A549 (cell line): Measurements from ENCODE around the gene TMEM132D. TPM values are rescaled to one million over a fixed set of nuclear protein-coding genes. Genes with fewer than 3 reads are reported as not detected.

ENCODE experiments used
- ATAC-seq, 2 experiments: fragments of 200-7000 bp in 1 of 2; fragments of >200 bp in 1 of 2; cut with Nextera tagmentation in 1 of 2; cut with Tn5 transposase in 1 of 2; 3 replicates each; pipeline versions ENCODE4 v1.8.0 to v1.9.1; 2018 to 2020; ENCODE audit warnings: mild to moderate bottlenecking in 1 of 2, moderate library complexity in 1 of 2
- CTCF ChIA-PET: fragments of 300-600 bp; sonication (Branson Sonifier 250); formaldehyde crosslinking; extraction: SDS; loops from one replicate; lab custom pipeline; 2021; ENCODE audit warnings: antibody characterized with exemption, inconsistent platforms; lab: Yijun Ruan, JAX
- POLR2A ChIA-PET: fragments of 350-600 bp; formaldehyde crosslinking; extraction: SDS; loops from one replicate; lab custom pipeline; 2021; ENCODE audit warnings: antibody characterized with exemption, inconsistent platforms; lab: Yijun Ruan, JAX
- DNase-seq, 2 experiments: peaks; one replicate each; pipeline versions ENCODE4 v3.0.0 to v3.0.0-alpha.2; 2011 to 2016; ENCODE audit warnings: low read depth in 1 of 2, low spot score in 1 of 2
- FAIRE-seq: peaks from 2 replicates; lab custom pipeline; 2011; peaks lifted over from hg19 to GRCh38; lab: Jason Lieb, UNC
- H3K27ac ChIP-seq, 2 experiments: fragments of >200 bp; sonication (Bioruptor Twin); formaldehyde crosslinking; 3 replicates each; pipeline ENCODE4 v1.5.1; 2016 to 2017
- H3K4me1 ChIP-seq: fragments of >200 bp; sonication (Bioruptor Twin); formaldehyde crosslinking; 3 replicates; pipeline ENCODE4 v1.6.1; 2016
- H3K4me2 ChIP-seq: fragments of >200 bp; sonication (Bioruptor Twin); formaldehyde crosslinking; 3 replicates; pipeline ENCODE4 v1.6.1; 2016
- H3K4me3 ChIP-seq: fragments of >200 bp; sonication (Bioruptor Twin); formaldehyde crosslinking; 3 replicates; pipeline ENCODE4 v1.5.1; 2016
- H3K9me3 ChIP-seq: fragments of >200 bp; sonication (Bioruptor Twin); formaldehyde crosslinking; 3 replicates; pipeline ENCODE4 v1.6.1; 2016
- BHLHE40 ChIP-seq: IDR thresholded peaks from 2 replicates; pipeline ENCODE4 v1.6.1; 2012; ENCODE audit warnings: low read depth, low read length, inconsistent platforms
- CBX2 ChIP-seq: fragments of 200-600 bp; sonication (generic); IDR thresholded peaks from 2 replicates; pipeline ENCODE4 v1.6.1; 2016; ENCODE audit warnings: low read depth, mild to moderate bottlenecking, borderline replicate concordance
- CBX8 ChIP-seq: fragments of 200-600 bp; sonication (generic); IDR thresholded peaks from 2 replicates; pipeline ENCODE4 v1.6.1; 2016
- CHD4 ChIP-seq: fragments of 200-600 bp; sonication (generic); IDR thresholded peaks from 2 replicates; pipeline ENCODE4 v1.6.1; 2016; ENCODE audit warnings: antibody characterized with exemption, mild to moderate bottlenecking, borderline replicate concordance
- EHF ChIP-seq: fragments of 250-450 bp; sonication (Bioruptor Pico); IDR thresholded peaks from 2 replicates; pipeline ENCODE4 v1.5.0; 2020; ENCODE audit warnings: mild to moderate bottlenecking
- EP300 ChIP-seq, 2 experiments: fragments of >200 bp; sonication (Bioruptor Twin); formaldehyde crosslinking; IDR thresholded peaks; 2 replicates in 1 of 2; 3 replicates in 1 of 2; pipeline ENCODE4 v1.6.1; 2016 to 2017
- ESRRA ChIP-seq: fragments of 150-350 bp; IDR thresholded peaks from 2 replicates; pipeline ENCODE4 v1.6.1; 2014; ENCODE audit warnings: mild to moderate bottlenecking, low read length, borderline replicate concordance
- HOXA7 ChIP-seq: fragments of 250-450 bp; sonication (Bioruptor Pico); IDR thresholded peaks from 2 replicates; pipeline ENCODE4 v1.5.0; 2020; ENCODE audit warnings: mild to moderate bottlenecking, moderate library complexity
- HOXB5 ChIP-seq: fragments of 250-450 bp; sonication (Bioruptor Pico); IDR thresholded peaks from 2 replicates; pipeline ENCODE4 v1.5.0; 2020; ENCODE audit warnings: mild to moderate bottlenecking, moderate library complexity
- JUN ChIP-seq, 2 experiments: fragments of >200 bp; sonication (Bioruptor Twin); formaldehyde crosslinking; IDR thresholded peaks; 2 replicates in 1 of 2; 3 replicates in 1 of 2; pipeline ENCODE4 v1.6.1; 2016 to 2017
- KDM5A ChIP-seq: fragments of 200-600 bp; sonication (generic); IDR thresholded peaks from 2 replicates; pipeline ENCODE4 v1.6.1; 2016; ENCODE audit warnings: antibody characterized with exemption, mild to moderate bottlenecking
- MYC ChIP-seq: IDR thresholded peaks from 2 replicates; pipeline ENCODE4 v1.6.1; 2012; ENCODE audit warnings: mild to moderate bottlenecking, inconsistent platforms, low read length, improper control_type of control experiment, borderline replicate concordance
- POLR2A ChIP-seq: IDR thresholded peaks from 2 replicates; pipeline ENCODE4 v1.6.1; 2012; ENCODE audit warnings: mild to moderate bottlenecking, low read length
- TP53 ChIP-seq: fragments of 250-450 bp; sonication (Bioruptor Pico); IDR thresholded peaks from 2 replicates; pipeline ENCODE4 v1.5.0; 2021; ENCODE audit warnings: mild to moderate bottlenecking, moderate library complexity
- ZSCAN20 ChIP-seq: fragments of 250-450 bp; sonication (Bioruptor Pico); IDR thresholded peaks from 2 replicates; pipeline ENCODE4 v1.8.0; 2022; ENCODE audit warnings: mild to moderate bottlenecking, moderate library complexity
- WGBS: methylation state at CpG from one replicate; pipeline ENCODE4 v1.1.6; 2017; ENCODE audit errors: missing lambda C conversion rate; 5-methylcytosine and 5-hydroxymethylcytosine counted together
- polyA plus RNA-seq, 4 experiments: library from polyadenylated mRNA; depleted of rRNA in 3 of 4; stranded (reverse); fragments of >200 nt; fragmentation: RNase III in 1 of 4; extraction: RNeasy Plus Mini Kit Qiagen cat#74134 plus additional on column Dnase treatment in 1 of 4; gene quantifications; 2 replicates in 3 of 4; 3 replicates in 1 of 4; pipeline ENCODE4 v1.2.3, GENCODE V29; 2011 to 2017
- TF ChIP-seq, protein P1 (sequence below): fragments of 250-450 bp; sonication (Bioruptor Pico); IDR thresholded peaks from 2 replicates; pipeline ENCODE4 v1.5.0; 2021; ENCODE audit warnings: mild to moderate bottlenecking, moderate library complexity, borderline replicate concordance
- TF ChIP-seq, protein P2 (sequence below): IDR thresholded peaks from 2 replicates; pipeline ENCODE4 v1.6.1; 2012; ENCODE audit warnings: low read depth, borderline replicate concordance
- TF ChIP-seq, protein P3 (sequence below): fragments of 200-600 bp; sonication (generic); IDR thresholded peaks from 2 replicates; pipeline ENCODE4 v1.6.1; 2016; ENCODE audit warnings: antibody characterized with exemption, mild to moderate bottlenecking, moderate library complexity
- TF ChIP-seq, protein P4 (sequence below): fragments of >200 bp; sonication (Bioruptor Twin); formaldehyde crosslinking; IDR thresholded peaks from 3 replicates; pipeline ENCODE4 v1.6.1; 2016

The TMEM132D gene
- polyA plus RNA-seq, 2 of the 4 experiments (the other 2 are of a cell fraction): not detected

DNA sequence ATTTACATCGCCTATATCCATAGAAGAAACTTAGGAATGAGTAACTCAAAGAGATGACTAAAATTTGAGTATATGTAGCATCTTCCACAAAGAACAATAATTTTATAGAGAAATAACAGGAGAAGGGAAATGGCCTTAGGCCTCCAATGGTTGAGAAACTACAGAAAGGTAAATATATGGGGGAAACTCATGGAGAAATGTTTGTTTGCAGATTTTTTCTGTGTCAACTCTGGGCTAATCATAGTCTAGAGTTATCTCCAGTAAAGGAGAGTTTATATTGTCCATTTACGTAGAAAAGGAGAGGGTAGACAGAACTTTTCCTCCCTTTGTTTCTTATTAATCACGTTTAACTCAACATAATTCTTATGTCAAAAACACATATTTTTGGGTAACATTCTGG, 806.4 kb downstream of the TMEM132D start (continued):
- TF ChIP-seq, protein P1, sequence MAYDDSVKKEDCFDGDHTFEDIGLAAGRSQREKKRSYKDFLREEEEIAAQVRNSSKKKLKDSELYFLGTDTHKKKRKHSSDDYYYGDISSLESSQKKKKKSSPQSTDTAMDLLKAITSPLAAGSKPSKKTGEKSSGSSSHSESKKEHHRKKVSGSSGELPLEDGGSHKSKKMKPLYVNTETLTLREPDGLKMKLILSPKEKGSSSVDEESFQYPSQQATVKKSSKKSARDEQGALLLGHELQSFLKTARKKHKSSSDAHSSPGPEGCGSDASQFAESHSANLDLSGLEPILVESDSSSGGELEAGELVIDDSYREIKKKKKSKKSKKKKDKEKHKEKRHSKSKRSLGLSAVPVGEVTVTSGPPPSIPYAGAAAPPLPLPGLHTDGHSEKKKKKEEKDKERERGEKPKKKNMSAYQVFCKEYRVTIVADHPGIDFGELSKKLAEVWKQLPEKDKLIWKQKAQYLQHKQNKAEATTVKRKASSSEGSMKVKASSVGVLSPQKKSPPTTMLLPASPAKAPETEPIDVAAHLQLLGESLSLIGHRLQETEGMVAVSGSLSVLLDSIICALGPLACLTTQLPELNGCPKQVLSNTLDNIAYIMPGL (CRISPR knock-in tag): no peak
- no peak for TF ChIP-seq ESRRA

DNA sequence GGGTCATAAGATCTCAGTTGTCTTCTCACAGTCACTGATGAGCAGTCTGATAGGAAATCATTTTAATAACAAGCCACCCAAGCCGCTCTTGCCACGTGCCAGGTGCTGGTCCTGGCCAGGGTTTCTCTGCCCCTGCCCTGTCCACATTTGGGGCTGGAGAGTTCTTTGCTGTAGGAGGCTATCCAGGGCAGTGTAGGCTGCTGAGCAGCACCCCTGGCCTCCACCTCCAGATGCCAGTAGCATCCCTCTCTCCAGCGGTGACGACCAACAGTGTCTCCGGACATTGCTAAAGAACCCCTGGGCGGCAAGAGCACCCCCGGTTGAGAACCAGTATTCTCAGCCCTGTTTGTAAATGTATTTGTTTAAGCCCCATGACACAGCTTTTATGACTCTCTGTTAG, 806.9 kb downstream of the TMEM132D start:
- FAIRE-seq (no peak), DNase-seq (no peak), ATAC-seq (no peak)
- POLR2A ChIA-PET: no interaction called here
- Histone ChIP-seq H3K9me3 (no peaks in the 10 kb centered on the region; the same call in 2 of the 3 replicates), H3K27ac (no peak overlapping the region), H3K4me2 (no peak overlapping the region), H3K4me1 (no peaks in the 10 kb centered on the region), H3K4me3 (no peak overlapping the region)
- 12% methylated on average over 7 of the region's 7 CpGs for WGBS
- CTCF ChIA-PET: no interaction called here
- TF ChIP-seq EP300 (IDR thresholded peaks at IDR 0.05) (no peak), EHF (CRISPR knock-in tag) (no peak), CBX8 (no peak), ZSCAN20 (no peak)
- TF ChIP-seq, protein P2, sequence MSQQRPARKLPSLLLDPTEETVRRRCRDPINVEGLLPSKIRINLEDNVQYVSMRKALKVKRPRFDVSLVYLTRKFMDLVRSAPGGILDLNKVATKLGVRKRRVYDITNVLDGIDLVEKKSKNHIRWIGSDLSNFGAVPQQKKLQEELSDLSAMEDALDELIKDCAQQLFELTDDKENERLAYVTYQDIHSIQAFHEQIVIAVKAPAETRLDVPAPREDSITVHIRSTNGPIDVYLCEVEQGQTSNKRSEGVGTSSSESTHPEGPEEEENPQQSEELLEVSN: no peak

DNA sequence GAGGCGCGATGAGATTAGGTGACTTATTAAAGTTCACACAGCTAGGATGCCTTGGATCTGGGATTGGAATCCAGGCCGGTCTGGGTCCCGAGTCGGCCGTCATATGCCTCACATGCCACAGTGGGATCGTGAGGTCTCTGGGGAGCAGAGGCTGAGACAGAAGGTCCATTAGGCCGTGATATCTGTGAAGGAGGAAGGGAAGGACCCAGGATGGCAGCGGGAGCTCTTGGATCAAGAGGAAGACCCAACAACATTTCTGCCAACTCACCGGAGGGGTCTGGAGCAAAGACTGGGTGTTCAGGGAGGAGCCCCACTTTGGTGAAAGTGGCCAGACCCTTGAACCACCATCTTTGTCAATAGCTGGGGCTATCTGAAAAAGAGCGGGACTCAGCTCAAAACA, 807.6 kb downstream of the TMEM132D start:
- H3K4me3 ChIP-seq: no peak overlapping the region
- ChIA-PET POLR2A (no interaction called here), CTCF (no interaction called here)
- ATAC-seq (no peak), DNase-seq (no peak), FAIRE-seq (no peak)
- 33% methylated on average over 11 of the region's 11 CpGs for WGBS
- no peak overlapping the region for H3K4me2 ChIP-seq
- TF ChIP-seq, protein P3, sequence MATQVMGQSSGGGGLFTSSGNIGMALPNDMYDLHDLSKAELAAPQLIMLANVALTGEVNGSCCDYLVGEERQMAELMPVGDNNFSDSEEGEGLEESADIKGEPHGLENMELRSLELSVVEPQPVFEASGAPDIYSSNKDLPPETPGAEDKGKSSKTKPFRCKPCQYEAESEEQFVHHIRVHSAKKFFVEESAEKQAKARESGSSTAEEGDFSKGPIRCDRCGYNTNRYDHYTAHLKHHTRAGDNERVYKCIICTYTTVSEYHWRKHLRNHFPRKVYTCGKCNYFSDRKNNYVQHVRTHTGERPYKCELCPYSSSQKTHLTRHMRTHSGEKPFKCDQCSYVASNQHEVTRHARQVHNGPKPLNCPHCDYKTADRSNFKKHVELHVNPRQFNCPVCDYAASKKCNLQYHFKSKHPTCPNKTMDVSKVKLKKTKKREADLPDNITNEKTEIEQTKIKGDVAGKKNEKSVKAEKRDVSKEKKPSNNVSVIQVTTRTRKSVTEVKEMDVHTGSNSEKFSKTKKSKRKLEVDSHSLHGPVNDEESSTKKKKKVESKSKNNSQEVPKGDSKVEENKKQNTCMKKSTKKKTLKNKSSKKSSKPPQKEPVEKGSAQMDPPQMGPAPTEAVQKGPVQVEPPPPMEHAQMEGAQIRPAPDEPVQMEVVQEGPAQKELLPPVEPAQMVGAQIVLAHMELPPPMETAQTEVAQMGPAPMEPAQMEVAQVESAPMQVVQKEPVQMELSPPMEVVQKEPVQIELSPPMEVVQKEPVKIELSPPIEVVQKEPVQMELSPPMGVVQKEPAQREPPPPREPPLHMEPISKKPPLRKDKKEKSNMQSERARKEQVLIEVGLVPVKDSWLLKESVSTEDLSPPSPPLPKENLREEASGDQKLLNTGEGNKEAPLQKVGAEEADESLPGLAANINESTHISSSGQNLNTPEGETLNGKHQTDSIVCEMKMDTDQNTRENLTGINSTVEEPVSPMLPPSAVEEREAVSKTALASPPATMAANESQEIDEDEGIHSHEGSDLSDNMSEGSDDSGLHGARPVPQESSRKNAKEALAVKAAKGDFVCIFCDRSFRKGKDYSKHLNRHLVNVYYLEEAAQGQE: no peak
- TF ChIP-seq CHD4 (no peak), HOXA7 (no peak), BHLHE40 (no peak), CBX2 (no peak), POLR2A (no peak), KDM5A (no peak), MYC (no peak), TP53 (CRISPR knock-in tag) (no peak), HOXB5 (CRISPR knock-in tag) (no peak), JUN (IDR thresholded peaks at IDR 0.05) (no peak), EP300 (IDR thresholded peaks at IDR 0.05) (no peak)
- TF ChIP-seq, protein P4, sequence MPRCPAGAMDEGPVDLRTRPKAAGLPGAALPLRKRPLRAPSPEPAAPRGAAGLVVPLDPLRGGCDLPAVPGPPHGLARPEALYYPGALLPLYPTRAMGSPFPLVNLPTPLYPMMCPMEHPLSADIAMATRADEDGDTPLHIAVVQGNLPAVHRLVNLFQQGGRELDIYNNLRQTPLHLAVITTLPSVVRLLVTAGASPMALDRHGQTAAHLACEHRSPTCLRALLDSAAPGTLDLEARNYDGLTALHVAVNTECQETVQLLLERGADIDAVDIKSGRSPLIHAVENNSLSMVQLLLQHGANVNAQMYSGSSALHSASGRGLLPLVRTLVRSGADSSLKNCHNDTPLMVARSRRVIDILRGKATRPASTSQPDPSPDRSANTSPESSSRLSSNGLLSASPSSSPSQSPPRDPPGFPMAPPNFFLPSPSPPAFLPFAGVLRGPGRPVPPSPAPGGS: no peak
- H3K9me3 ChIP-seq: no peaks in the 10 kb centered on the region; the same call in 2 of the 3 replicates
- H3K4me1 ChIP-seq: no peaks in the 10 kb centered on the region
- no peak overlapping the region for H3K27ac ChIP-seq
